IMR-90 (cell line): ENCODE results near the gene IQCK. TPM values are rescaled to one million over a fixed set of nuclear protein-coding genes. Genes with fewer than 3 reads are reported as not detected.
"Not testable (repeated sequence)": the region's sequence is repeated elsewhere in the genome, so short reads cannot be mapped to it uniquely, and the experiment has no call there.

ENCODE experiments used
- ATAC-seq: fragments of 200-7000 bp; cut with Tn5 transposase; 2 replicates; pipeline ENCODE4 v1.9.1; 2020; ENCODE audit warnings: low read depth, mild to moderate bottlenecking, moderate library complexity
- BruUV-seq: library from RNA; stranded (reverse); fragments of 400-500 nt; replicated peaks from 2 replicates; lab custom pipeline; 2021; lab: Mats Ljungman, UMichigan
- CTCF ChIA-PET: fragments of 300-600 bp; formaldehyde crosslinking; extraction: SDS; loops from one replicate; lab custom pipeline; 2021; ENCODE audit warnings: antibody characterized with exemption; lab: Yijun Ruan, JAX
- POLR2A ChIA-PET: fragments of 300-600 bp; sonication (Branson Sonifier 250); formaldehyde crosslinking; loops from one replicate; lab custom pipeline; 2022; ENCODE audit warnings: antibody characterized with exemption; ENCODE audit not compliant: unreplicated experiment; lab: Charles Lee
- DNase-seq: peaks from one replicate; pipeline ENCODE4 v3.0.0; 2013
- H2AFZ ChIP-seq: replicated peaks from 2 replicates; pipeline ENCODE3; 2013; ENCODE audit warnings: low read length, mild to moderate bottlenecking; ENCODE audit not compliant: poor library complexity
- H2AK5ac ChIP-seq: 2 replicates; pipeline ENCODE4 v1.6.1; 2013; ENCODE audit warnings: low read depth, low read length, inconsistent platforms
- H2AK9ac ChIP-seq: replicated peaks from 2 replicates; pipeline ENCODE3; 2013; ENCODE audit warnings: mild to moderate bottlenecking, low read depth, low read length, moderate library complexity; ENCODE audit not compliant: poor library complexity
- H2BK120ac ChIP-seq: 2 replicates; pipeline ENCODE4 v1.6.1; 2013; ENCODE audit warnings: low read depth, low read length, inconsistent platforms
- H2BK15ac ChIP-seq: 3 replicates; pipeline ENCODE4 v1.6.1; 2013; ENCODE audit warnings: low read depth, low read length, inconsistent platforms
- H2BK20ac ChIP-seq: 2 replicates; pipeline ENCODE4 v1.6.1; 2013; ENCODE audit warnings: low read depth, mild to moderate bottlenecking, inconsistent platforms, low read length, moderate library complexity
- H2BK5ac ChIP-seq: 2 replicates; pipeline ENCODE4 v1.6.1; 2013; ENCODE audit warnings: mild to moderate bottlenecking, low read depth, low read length, inconsistent platforms; ENCODE audit not compliant: poor library complexity, severe bottlenecking
- H3K14ac ChIP-seq: replicated peaks from 2 replicates; pipeline ENCODE4 v1.6.1; 2013; ENCODE audit warnings: low read depth, low read length, inconsistent platforms
- H3K18ac ChIP-seq: 2 replicates; pipeline ENCODE4 v1.6.1; 2013; ENCODE audit warnings: low read depth, low read length, control low read depth
- H3K23ac ChIP-seq: 2 replicates; pipeline ENCODE4 v1.6.1; 2013; ENCODE audit warnings: low read depth, low read length, inconsistent platforms
- H3K27ac ChIP-seq: 2 replicates; pipeline ENCODE4 v1.5.1; 2013; ENCODE audit warnings: mild to moderate bottlenecking, control low read depth, low read length; ENCODE audit not compliant: insufficient read depth
- H3K27me3 ChIP-seq: 2 replicates; pipeline ENCODE4 v1.6.1; 2013; ENCODE audit warnings: low read length; ENCODE audit not compliant: control insufficient read depth, insufficient read depth
- H3K36me3 ChIP-seq: 2 replicates; pipeline ENCODE4 v1.6.1; 2013; ENCODE audit warnings: low read length, mixed read lengths; ENCODE audit not compliant: control insufficient read depth, insufficient read depth
- H3K4ac ChIP-seq: 2 replicates; pipeline ENCODE4 v1.6.1; 2013; ENCODE audit warnings: low read depth, low read length, inconsistent platforms
- H3K4me1 ChIP-seq: 2 replicates; pipeline ENCODE4 v1.6.1; 2013; ENCODE audit warnings: low read length, mixed read lengths; ENCODE audit not compliant: control insufficient read depth, insufficient read depth
- H3K4me2 ChIP-seq: 2 replicates; pipeline ENCODE4 v1.6.1; 2013; ENCODE audit warnings: low read depth, mild to moderate bottlenecking, control low read depth, low read length, moderate library complexity
- H3K4me3 ChIP-seq: 2 replicates; pipeline ENCODE4 v1.5.1; 2013; ENCODE audit warnings: low read depth, mild to moderate bottlenecking, control low read depth, low read length, moderate library complexity; ENCODE audit not compliant: insufficient read depth
- H3K56ac ChIP-seq: 2 replicates; pipeline ENCODE4 v1.6.1; 2013; ENCODE audit warnings: low read length, inconsistent platforms; ENCODE audit not compliant: insufficient read depth; ENCODE audit errors: extremely low read depth
- H3K79me1 ChIP-seq, 2 experiments: 2 replicates each; pipeline ENCODE4 v1.6.1; 2013; ENCODE audit warnings: low read length in 2 of 2, inconsistent platforms in 1 of 2, low read depth in 1 of 2
- H3K9ac ChIP-seq: 2 replicates; pipeline ENCODE4 v1.6.1; 2013; ENCODE audit warnings: low read depth, low read length, control low read depth
- H3K9me1 ChIP-seq: 2 replicates; pipeline ENCODE4 v1.6.1; 2013; ENCODE audit warnings: low read length, inconsistent platforms; ENCODE audit not compliant: insufficient read depth
- H3K9me3 ChIP-seq: 2 replicates; pipeline ENCODE4 v1.6.1; 2013; ENCODE audit warnings: low read length; ENCODE audit not compliant: control insufficient read depth, insufficient read depth
- H4K20me1 ChIP-seq: 2 replicates; pipeline ENCODE4 v1.6.1; 2013; ENCODE audit warnings: low read length, inconsistent platforms; ENCODE audit not compliant: insufficient read depth
- H4K5ac ChIP-seq: 2 replicates; pipeline ENCODE4 v1.6.1; 2013; ENCODE audit warnings: mild to moderate bottlenecking, low read depth, low read length, control low read depth
- H4K8ac ChIP-seq, 2 experiments: 2 replicates each; pipeline ENCODE4 v1.6.1; 2013; ENCODE audit warnings: low read depth in 2 of 2, low read length in 2 of 2, control low read depth in 1 of 2, inconsistent platforms in 1 of 2
- H4K91ac ChIP-seq: 2 replicates; pipeline ENCODE4 v1.6.1; 2013; ENCODE audit warnings: low read depth, low read length, inconsistent platforms; ENCODE audit not compliant: insufficient read depth
- BHLHE40 ChIP-seq: fragments of 150-350 bp; IDR thresholded peaks from 2 replicates; pipeline ENCODE4 v1.6.1; 2016; ENCODE audit warnings: mild to moderate bottlenecking, low read depth, low read length
- SMC3 ChIP-seq: fragments of 150-350 bp; IDR thresholded peaks from 2 replicates; pipeline ENCODE4 v1.6.1; 2016; ENCODE audit warnings: low read depth, mild to moderate bottlenecking, antibody characterized with exemption, low read length, moderate library complexity
- WGBS, 2 experiments: methylation state at CpG; one replicate each; pipeline versions ENCODE4 v1.1.5 to v1.1.7; 2013; ENCODE audit warnings: missing lambda C conversion rate in 2 of 2; ENCODE audit not compliant: insufficient read length in 1 of 2; ENCODE audit errors: extremely low coverage in 2 of 2; 5-methylcytosine and 5-hydroxymethylcytosine counted together
- dilution Hi-C: fragments of 300-500 bp; cut with HindIII; formaldehyde crosslinking; loops from one replicate; pipeline ENCODE4 v1.14.3; 2018; ENCODE audit warnings: low sequenced_read_pairs; ENCODE audit not compliant: unreplicated experiment
- in situ Hi-C: fragments of 300-500 bp; cut with MboI; formaldehyde crosslinking; loops from 3 replicates; pipeline ENCODE4 v1.14.3; 2019; ENCODE audit warnings: low sequenced_read_pairs, inconsistent platforms, mixed read lengths
- intact Hi-C: fragments of 100-400 bp; cut with micrococcal nuclease; formaldehyde crosslinking; loops from 2 replicates; pipeline ENCODE4 v1.10.0; 2022
- polyA plus RNA-seq, 3 experiments: library from polyadenylated mRNA; depleted of rRNA; stranded (reverse); fragments of >200 nt; gene quantifications; 2 replicates each; pipeline ENCODE4 v1.2.3, GENCODE V29; 2012; ENCODE audit warnings: low replicate concordance in 1 of 3
- total RNA-seq: library from RNA; depleted of rRNA; stranded (reverse); fragments of >200 nt; gene quantifications from 2 replicates; pipeline ENCODE4 v1.2.3, GENCODE V29; 2012

The IQCK gene
- total and polyA plus RNA-seq, 2 of the 4 experiments (the other 2 are of a cell fraction): 4.1 to 5.4 TPM

DNA sequence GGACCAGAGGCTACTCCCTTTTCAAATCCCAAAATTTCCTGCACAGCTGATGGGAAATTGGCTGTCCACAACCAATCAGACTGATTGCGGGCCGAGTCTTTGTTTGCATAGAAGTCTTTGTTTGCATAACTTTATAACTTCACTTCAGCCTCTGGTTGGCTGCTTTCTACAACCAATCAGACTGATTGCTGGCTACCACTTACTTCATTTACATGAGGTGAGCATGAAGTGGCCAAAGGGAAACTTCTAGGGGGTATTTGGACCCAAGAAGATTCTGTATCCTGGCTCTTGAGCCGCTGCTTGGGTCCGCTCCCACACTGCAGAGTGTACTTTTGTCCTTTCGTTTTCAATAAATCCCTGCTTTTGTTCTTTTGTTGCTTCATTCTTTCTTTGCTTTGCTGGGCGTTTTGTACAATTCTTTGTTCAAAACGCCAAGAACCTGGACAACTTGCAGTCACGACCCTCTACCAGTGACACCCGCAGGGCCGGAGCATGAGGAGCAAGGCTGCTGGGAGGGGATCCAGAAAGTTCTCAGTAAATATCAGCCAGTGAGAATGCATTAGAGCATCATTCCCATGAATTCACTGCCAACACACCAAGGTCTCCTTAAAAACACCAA lies 67.5 kb downstream of the IQCK start:
- POLR2A ChIA-PET: no interaction called here
- Histone ChIP-seq H3K36me3 (no peaks in the 10 kb centered on the region), H2AFZ (no peak overlapping the region), H3K18ac (no peak overlapping the region), H3K27me3 (no peaks in the 10 kb centered on the region), H2AK9ac (no peak overlapping the region), H3K4ac (no peak overlapping the region), H4K8ac (no peak overlapping the region), H2BK15ac (no peak overlapping the region), H3K4me3 (no peak overlapping the region), H3K56ac (no peak overlapping the region), H2BK120ac (no peak overlapping the region), H3K79me1 (no peaks in the 10 kb centered on the region), H2AK5ac (no peak overlapping the region), H4K91ac (no peak overlapping the region), H2BK5ac (no peak overlapping the region), H3K27ac (no peak overlapping the region), H3K9me1 (no peaks in the 10 kb centered on the region), H4K20me1 (no peaks in the 10 kb centered on the region), H3K9ac (no peak overlapping the region), H2BK20ac (no peak overlapping the region), H3K4me1 (no peaks in the 10 kb centered on the region), H3K23ac (no peak overlapping the region), H3K9me3 (no peaks in the 10 kb centered on the region), H3K4me2 (no peak overlapping the region), H3K14ac (no peak overlapping the region), H4K5ac (no peak overlapping the region)
- CTCF ChIA-PET: no interaction called here
- BruUV-seq: no TSS peak
- dilution Hi-C loops (no loop called here), intact Hi-C loops (no loop called here), in situ Hi-C loops (no loop called here)
- 50% methylated on average over 1 of the region's 10 CpGs; no CpG with 5 or more reads in 1 of the 2 experiments for WGBS, 2 experiments
- DNase-seq (no peak), ATAC-seq (no peak)
- TF ChIP-seq BHLHE40 (no peak), SMC3 (no peak)

DNA sequence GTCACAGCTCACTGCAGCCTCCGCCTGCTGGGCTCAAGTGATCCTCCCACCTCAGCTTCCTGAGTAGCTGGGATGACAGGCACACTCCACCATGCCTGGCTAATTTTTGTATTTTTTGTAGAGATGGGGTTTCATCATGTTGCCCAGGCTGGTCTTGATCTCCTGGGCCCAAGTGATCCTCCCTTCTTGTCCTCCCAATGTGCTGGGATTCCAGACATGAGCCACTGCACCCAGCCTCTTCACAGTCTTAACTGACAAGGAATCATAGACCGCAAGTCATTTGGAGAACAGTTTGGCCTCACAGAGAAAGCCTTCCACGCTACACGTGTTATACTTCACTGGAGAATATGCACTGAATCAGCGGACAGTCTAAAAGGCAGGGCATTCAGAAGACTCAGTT lies 83.3 kb downstream of the IQCK start:
- H2BK15ac ChIP-seq, H3K4me3 ChIP-seq, H3K14ac ChIP-seq, CTCF ChIA-PET, H2AK5ac ChIP-seq, H3K9ac ChIP-seq, H3K18ac ChIP-seq, H2BK5ac ChIP-seq, H2BK20ac ChIP-seq, H3K9me1 ChIP-seq, H3K36me3 ChIP-seq, H4K91ac ChIP-seq, in situ Hi-C loops, H4K20me1 ChIP-seq, H3K9me3 ChIP-seq, H2AFZ ChIP-seq, H3K56ac ChIP-seq, H2BK120ac ChIP-seq, DNase-seq, dilution Hi-C loops, H3K4me1 ChIP-seq, H4K5ac ChIP-seq, ATAC-seq, H3K4ac ChIP-seq, BruUV-seq, H3K23ac ChIP-seq, H2AK9ac ChIP-seq, H3K27me3 ChIP-seq, POLR2A ChIA-PET, H4K8ac ChIP-seq, H3K79me1 ChIP-seq, intact Hi-C loops, H3K4me2 ChIP-seq, H3K27ac ChIP-seq: not testable (repeated sequence)
- WGBS, 2 experiments: no CpG with 5 or more reads among the region's 5 CpGs
